HepG2 (cell line): ENCODE results near the gene LEMD3.

Experiments
- AHR ChIP-seq: IDR thresholded peaks from 2 replicates; pipeline ENCODE4 v1.6.1; 2018; ENCODE audit warnings: missing genetic modification reagents, missing compliant biosample characterization
- POLR2A ChIP-seq, 2 experiments: IDR thresholded peaks; 2 replicates each; pipeline ENCODE4 v1.6.1; 2011; ENCODE audit warnings: low read depth in 2 of 2, low read length in 2 of 2, mild to moderate bottlenecking in 1 of 2, moderate library complexity in 1 of 2; ENCODE audit not compliant: insufficient read depth in 1 of 2
- TF ChIP-seq, protein P1 (sequence below): sonication (generic); formaldehyde crosslinking; IDR thresholded peaks from 2 replicates; pipeline ENCODE4 v1.4.0; 2020; ENCODE audit warnings: missing genetic modification reagents

- TF ChIP-seq AHR (CRISPR knock-in tag) = no peak
- TF ChIP-seq, protein P1, sequence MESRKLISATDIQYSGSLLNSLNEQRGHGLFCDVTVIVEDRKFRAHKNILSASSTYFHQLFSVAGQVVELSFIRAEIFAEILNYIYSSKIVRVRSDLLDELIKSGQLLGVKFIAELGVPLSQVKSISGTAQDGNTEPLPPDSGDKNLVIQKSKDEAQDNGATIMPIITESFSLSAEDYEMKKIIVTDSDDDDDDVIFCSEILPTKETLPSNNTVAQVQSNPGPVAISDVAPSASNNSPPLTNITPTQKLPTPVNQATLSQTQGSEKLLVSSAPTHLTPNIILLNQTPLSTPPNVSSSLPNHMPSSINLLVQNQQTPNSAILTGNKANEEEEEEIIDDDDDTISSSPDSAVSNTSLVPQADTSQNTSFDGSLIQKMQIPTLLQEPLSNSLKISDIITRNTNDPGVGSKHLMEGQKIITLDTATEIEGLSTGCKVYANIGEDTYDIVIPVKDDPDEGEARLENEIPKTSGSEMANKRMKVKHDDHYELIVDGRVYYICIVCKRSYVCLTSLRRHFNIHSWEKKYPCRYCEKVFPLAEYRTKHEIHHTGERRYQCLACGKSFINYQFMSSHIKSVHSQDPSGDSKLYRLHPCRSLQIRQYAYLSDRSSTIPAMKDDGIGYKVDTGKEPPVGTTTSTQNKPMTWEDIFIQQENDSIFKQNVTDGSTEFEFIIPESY (CRISPR knock-in tag) = no peak
- no peak for TF ChIP-seq POLR2A (IDR thresholded peaks at IDR 0.05; ENCODE audit: insufficient read depth in 1 of 2, low read depth in 2 of 2, low read length in 2 of 2)
These were observed 97.0 kb downstream of the LEMD3 start for GRCh38 chr12:65266408-65266807.
